Measurements from ENCODE around the gene SH3RF3.

SH3RF3 gene

DNA sequence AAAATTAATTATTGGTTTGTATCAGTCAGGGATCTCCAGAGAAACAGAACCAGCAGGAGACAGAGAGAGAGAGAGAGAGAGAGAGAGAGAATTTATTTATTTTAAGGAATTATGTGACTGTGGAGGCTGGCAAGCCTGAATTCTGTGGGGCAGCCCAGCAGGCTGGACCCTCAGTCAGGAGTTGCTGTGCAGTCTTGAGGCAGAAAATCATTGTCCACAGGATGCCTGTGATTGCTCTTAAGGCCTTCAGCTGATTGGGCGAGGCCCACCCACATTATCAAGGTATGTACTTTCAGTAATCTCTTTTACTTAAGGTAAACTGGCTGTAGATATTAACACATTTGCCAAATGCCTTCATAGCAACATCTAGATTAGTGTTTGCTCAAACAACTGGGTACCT lies 329.5 kb downstream of the SH3RF3 start:
- TF ChIP-seq SIN3A (IDR thresholded peaks at IDR 0.05; ENCODE audit: borderline replicate concordance, insufficient read depth, low read length): no peak
- no peak for TF ChIP-seq TAF1 (IDR thresholded peaks at IDR 0.05; ENCODE audit: borderline replicate concordance, insufficient read depth, low read length)
- no peak for TF ChIP-seq FOXP2 (optimal IDR thresholded peaks at IDR 0.05; ENCODE audit: borderline replicate concordance, extremely low read depth, extremely low read length, insufficient read depth)
- TF ChIP-seq POLR2AphosphoS5 (IDR thresholded peaks at IDR 0.05; ENCODE audit: low read depth, low read length): no peak
- TF ChIP-seq, protein P1, sequence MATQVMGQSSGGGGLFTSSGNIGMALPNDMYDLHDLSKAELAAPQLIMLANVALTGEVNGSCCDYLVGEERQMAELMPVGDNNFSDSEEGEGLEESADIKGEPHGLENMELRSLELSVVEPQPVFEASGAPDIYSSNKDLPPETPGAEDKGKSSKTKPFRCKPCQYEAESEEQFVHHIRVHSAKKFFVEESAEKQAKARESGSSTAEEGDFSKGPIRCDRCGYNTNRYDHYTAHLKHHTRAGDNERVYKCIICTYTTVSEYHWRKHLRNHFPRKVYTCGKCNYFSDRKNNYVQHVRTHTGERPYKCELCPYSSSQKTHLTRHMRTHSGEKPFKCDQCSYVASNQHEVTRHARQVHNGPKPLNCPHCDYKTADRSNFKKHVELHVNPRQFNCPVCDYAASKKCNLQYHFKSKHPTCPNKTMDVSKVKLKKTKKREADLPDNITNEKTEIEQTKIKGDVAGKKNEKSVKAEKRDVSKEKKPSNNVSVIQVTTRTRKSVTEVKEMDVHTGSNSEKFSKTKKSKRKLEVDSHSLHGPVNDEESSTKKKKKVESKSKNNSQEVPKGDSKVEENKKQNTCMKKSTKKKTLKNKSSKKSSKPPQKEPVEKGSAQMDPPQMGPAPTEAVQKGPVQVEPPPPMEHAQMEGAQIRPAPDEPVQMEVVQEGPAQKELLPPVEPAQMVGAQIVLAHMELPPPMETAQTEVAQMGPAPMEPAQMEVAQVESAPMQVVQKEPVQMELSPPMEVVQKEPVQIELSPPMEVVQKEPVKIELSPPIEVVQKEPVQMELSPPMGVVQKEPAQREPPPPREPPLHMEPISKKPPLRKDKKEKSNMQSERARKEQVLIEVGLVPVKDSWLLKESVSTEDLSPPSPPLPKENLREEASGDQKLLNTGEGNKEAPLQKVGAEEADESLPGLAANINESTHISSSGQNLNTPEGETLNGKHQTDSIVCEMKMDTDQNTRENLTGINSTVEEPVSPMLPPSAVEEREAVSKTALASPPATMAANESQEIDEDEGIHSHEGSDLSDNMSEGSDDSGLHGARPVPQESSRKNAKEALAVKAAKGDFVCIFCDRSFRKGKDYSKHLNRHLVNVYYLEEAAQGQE (IDR thresholded peaks at IDR 0.05; ENCODE audit: insufficient read depth in 1 of 2, low read depth in 2 of 2, low read length in 2 of 2): no peak

DNA sequence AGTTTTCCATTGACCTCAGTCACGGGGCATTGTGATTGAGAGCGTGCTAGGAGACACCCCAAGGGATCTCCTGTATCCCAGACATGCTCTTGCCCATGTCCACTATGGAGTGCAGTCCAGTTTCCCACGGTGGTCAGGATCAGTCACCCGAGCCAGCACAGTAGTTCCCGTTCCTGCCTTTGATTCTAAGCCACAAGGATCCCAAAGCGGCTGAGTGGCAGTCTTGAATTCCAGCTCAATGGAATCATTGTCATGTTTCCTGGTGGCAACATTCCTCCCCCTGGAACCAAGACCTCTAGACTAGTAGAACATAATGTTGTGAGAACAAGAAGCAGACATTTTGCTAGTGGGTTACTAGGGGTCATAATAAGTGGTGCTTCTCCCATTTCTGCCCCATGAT lies 330.5 kb downstream of the SH3RF3 start:
- TF ChIP-seq TAF1 (IDR thresholded peaks at IDR 0.05; ENCODE audit: borderline replicate concordance, insufficient read depth, low read length) (no peak), FOXP2 (optimal IDR thresholded peaks at IDR 0.05; ENCODE audit: borderline replicate concordance, extremely low read depth, extremely low read length, insufficient read depth) (no peak), SIN3A (IDR thresholded peaks at IDR 0.05; ENCODE audit: borderline replicate concordance, insufficient read depth, low read length) (no peak), POLR2AphosphoS5 (IDR thresholded peaks at IDR 0.05; ENCODE audit: low read depth, low read length) (no peak)
- TF ChIP-seq, protein P1 (IDR thresholded peaks at IDR 0.05; ENCODE audit: insufficient read depth in 1 of 2, low read depth in 2 of 2, low read length in 2 of 2): no peak

DNA sequence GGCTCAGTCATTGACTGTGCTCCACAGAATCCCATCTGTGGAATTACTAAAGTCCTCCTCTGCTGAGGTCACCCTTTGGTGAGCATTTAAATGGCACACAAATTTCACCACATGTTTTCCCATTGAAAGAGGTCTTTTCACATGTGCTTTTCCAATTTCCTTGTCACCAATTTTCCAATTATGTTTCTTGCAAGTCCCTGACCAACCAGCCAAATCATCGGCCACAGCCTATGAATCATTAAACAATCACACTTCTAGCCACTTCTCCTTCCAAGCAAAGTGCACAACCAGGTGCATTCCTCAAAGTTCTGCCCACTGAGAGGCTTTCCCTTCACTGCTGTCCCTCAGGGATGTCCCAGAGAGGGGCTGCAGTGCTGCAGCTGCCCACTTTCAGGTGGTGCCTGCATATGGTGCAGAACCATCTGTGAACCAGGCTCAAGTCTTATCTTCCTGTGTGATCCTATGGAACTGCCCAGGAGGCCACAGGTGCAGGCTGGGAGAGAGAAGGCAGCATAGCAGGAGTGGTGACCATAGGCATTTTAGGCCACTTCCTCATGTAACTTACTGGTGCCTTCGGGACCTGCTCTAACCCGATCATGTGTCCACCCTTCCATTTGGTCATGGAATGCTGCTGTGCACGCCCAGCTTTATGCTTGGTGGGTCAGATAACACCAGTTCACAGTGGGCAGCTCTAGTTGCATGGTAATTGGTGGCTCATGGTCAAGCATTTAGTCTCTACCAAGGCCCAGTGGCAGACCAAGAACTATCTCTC lies 331.7 kb downstream of the SH3RF3 start:
- TF ChIP-seq FOXP2 (optimal IDR thresholded peaks at IDR 0.05; ENCODE audit: borderline replicate concordance, extremely low read depth, extremely low read length, insufficient read depth) (no peak), POLR2AphosphoS5 (IDR thresholded peaks at IDR 0.05; ENCODE audit: low read depth, low read length) (no peak), TAF1 (IDR thresholded peaks at IDR 0.05; ENCODE audit: borderline replicate concordance, insufficient read depth, low read length) (no peak), SIN3A (IDR thresholded peaks at IDR 0.05; ENCODE audit: borderline replicate concordance, insufficient read depth, low read length) (no peak)
- TF ChIP-seq, protein P1 (IDR thresholded peaks at IDR 0.05; ENCODE audit: insufficient read depth in 1 of 2, low read depth in 2 of 2, low read length in 2 of 2): no peak

DNA sequence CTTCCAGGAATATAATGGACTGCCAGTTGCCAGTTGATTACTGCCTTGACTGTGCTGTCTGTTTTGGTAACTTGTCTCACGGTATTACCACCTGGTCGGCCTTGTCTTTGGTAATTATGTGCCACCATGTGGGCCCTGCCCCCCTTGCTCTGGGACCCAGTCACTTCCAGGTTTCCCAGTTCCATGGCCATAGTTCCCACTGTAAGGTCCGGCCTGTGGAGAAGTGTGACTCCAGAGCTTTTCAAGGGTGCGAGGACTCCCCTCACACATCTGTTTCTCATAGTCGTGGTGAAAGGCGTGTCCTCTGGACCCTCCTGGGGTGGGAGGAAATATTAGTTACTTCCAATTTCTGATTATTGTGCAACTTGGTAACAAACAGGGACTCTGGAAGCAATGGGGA lies 334.2 kb downstream of the SH3RF3 start:
- TF ChIP-seq, protein P1 (IDR thresholded peaks at IDR 0.05; ENCODE audit: insufficient read depth in 1 of 2, low read depth in 2 of 2, low read length in 2 of 2): no peak
- TF ChIP-seq FOXP2 (optimal IDR thresholded peaks at IDR 0.05; ENCODE audit: borderline replicate concordance, extremely low read depth, extremely low read length, insufficient read depth): no peak
- no peak for TF ChIP-seq SIN3A (IDR thresholded peaks at IDR 0.05; ENCODE audit: borderline replicate concordance, insufficient read depth, low read length)
- no peak for TF ChIP-seq TAF1 (IDR thresholded peaks at IDR 0.05; ENCODE audit: borderline replicate concordance, insufficient read depth, low read length)
- TF ChIP-seq POLR2AphosphoS5 (IDR thresholded peaks at IDR 0.05; ENCODE audit: low read depth, low read length): no peak
